ENCODE data around the gene SNX21. TPM values are rescaled to one million over a fixed set of nuclear protein-coding genes. Genes with fewer than 3 reads are reported as not detected.
"Not testable (repeated sequence)": the region's sequence is repeated elsewhere in the genome, so short reads cannot be mapped to it uniquely, and the experiment has no call there.

The SNX21 gene
- total RNA-seq, 2 experiments from 2014 or later = 1.2 to 1.4 TPM

DNA sequence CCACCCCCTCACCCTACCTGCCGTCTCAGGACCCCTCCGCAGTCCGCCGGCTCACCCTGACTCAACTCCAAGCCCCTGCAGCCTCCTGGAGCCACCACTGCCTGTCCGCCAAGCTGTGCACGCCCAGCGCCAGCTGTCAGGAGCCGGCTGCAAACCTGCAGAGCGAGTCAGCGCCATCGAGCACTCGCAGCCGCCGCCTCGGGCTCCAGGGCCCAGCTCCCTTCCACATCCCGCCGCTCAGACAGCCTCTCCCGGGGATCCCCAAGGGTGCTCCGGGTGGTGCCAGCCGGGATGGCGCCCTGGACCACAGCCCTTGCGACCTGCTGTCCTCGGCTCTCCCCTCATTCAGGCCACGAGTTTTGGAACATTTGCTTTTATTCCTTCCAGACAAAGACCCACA is 10.7 kb upstream of the SNX21 start:
- Mint-ChIP-seq H3K27me3 (peaks cover 29% of the 10 kb centered on the region), H3K27ac (no peak overlapping the region), H3K4me1 (peaks cover 9% of the 10 kb centered on the region), H3K9me3 (ENCODE audit: low read depth) (no peaks in the 10 kb centered on the region), H3K4me3 (no peak overlapping the region), H3K36me3 (ENCODE audit: low read depth) (no peaks in the 10 kb centered on the region)
- DNase-seq (peak; percentile 35), ATAC-seq (peak; percentile 28)
- intact Hi-C loops (cut with DNase I, micrococcal nuclease) = loop anchor here in 1 of 2 experiments (5.0 kb wide), 1 partner anchor 189 kb away; no protein-coding TSS in a partner anchor
- CTCF ChIA-PET = interaction anchor here (0.8 to 1.8 kb wide), 5 partner anchors 9 to 192 kb away, joined by 3 to 7 read pairs (median 4); no protein-coding TSS in a partner anchor
- POLR2A ChIA-PET = interaction anchor here (0.6 to 0.9 kb wide), 2 partner anchors 10 to 143 kb away, joined by 3 to 11 read pairs; no protein-coding TSS in a partner anchor

DNA sequence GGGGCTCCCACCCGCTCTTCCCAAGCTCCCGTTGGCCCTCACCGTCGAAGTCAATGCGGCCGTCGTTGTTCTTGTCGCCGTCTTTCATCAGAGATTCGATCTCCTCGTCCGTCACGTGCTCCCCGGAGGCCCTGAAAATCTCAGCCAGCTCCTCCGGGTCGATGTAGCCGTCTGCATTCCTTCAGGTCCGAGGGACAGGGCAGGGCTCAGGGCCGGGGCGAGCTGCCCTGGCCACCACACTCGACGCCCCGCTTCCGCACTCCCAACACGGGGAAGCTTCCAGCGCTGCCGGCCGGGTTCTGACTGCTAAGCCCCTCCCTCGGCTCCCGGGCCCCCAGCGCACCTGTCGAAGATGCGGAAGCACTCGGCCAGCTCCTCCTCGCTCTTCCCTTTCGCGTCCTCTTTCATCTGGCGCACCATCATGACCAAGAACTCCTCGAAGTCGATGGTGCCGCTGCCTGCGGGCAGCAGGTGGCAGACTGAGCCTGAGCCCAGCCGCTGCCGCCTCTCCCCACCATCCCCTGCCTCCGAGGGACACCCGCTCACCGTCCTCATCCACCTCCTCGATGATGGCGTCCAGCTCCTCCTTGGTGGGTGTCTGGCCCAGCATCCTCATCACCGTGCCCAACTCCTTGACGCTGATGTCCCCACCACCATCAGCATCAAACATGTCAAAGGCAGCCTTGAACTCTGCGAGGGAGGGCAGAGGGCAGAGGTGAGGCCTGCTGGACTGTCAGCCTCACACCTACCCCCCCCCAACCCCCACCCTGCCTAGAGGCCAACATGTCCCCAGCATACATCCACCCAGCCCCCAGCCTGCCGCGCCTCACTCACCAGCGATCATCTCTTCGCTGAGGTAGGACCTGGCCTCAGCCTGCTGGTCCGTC is 9.4 kb upstream of the SNX21 start:
- peaks cover 9% of the 10 kb centered on the region for H3K4me1 Mint-ChIP-seq
- peak overlapping the region; percentile 61 for H3K27ac Mint-ChIP-seq
- POLR2A ChIA-PET = interaction anchor here (0.6 to 1.3 kb wide), 2 partner anchors 66 to 124 kb away, joined by 3 read pairs; no protein-coding TSS in a partner anchor
- DNase-seq (peak; percentile 77), ATAC-seq (peak; percentile 90)
- H3K36me3 Mint-ChIP-seq (ENCODE audit: low read depth) = no peaks in the 10 kb centered on the region
- CTCF ChIA-PET = interaction anchor here (0.6 to 1.5 kb wide), 16 partner anchors 8 to 242 kb away, joined by 3 to 6 read pairs (median 3); partner anchors contain the start of genes ZNF335 and ZSWIM1
- H3K4me3 Mint-ChIP-seq = peak overlapping the region; percentile 54
- H3K27me3 Mint-ChIP-seq = peaks cover 33% of the 10 kb centered on the region
- intact Hi-C loops (cut with DNase I, micrococcal nuclease) = loop anchor here in 1 of 2 experiments (1.0 to 5.0 kb wide), 2 partner anchors 139 to 188 kb away; no protein-coding TSS in a partner anchor
- no peaks in the 10 kb centered on the region for H3K9me3 Mint-ChIP-seq (ENCODE audit: low read depth)

DNA sequence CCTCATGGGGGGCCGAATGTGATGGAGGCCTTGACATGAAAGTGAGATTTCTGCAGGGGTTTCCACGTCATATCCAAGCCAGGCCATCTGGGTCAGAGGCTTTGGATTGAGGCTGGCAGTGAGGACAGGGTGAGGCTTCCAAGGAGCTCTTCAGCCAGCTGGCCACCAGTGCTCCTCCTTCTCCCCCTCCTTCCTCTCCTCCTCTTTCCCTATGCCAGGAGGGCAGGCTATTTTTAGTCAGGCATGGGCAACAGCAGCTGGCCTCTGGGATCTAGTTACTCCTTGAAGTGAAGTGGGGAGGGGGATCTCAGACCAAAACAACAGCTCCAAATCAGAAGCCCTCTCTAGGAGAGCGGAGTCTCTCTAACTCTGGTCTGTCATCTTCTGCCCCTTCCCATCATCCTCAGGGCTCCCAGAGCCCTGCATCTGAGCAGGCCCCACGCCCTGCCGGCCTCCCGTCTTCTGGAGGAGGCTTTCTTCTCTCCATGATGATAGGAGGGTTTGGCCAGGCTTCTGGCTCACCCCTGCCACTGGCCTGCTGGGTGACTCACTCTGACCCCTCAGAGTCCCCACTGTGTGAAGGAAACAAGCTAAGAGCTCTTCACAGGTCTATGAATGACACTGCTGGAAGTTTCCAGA is 7.1 kb upstream of the SNX21 start:
- intact Hi-C loops (cut with DNase I, micrococcal nuclease) = no loop called here
- ATAC-seq = no peak
- Mint-ChIP-seq H3K27ac (no peak overlapping the region), H3K27me3 (peaks cover 29% of the 10 kb centered on the region), H3K4me1 (peaks cover 9% of the 10 kb centered on the region), H3K9me3 (ENCODE audit: low read depth) (no peaks in the 10 kb centered on the region), H3K4me3 (no peak overlapping the region), H3K36me3 (ENCODE audit: low read depth) (no peaks in the 10 kb centered on the region)
- ChIA-PET POLR2A (no interaction called here), CTCF (interaction anchor here (0.6 to 1.6 kb wide), 4 partner anchors 9 to 419 kb away, joined by 3 to 4 read pairs (median 3); no protein-coding TSS in a partner anchor)
- no peak for DNase-seq

DNA sequence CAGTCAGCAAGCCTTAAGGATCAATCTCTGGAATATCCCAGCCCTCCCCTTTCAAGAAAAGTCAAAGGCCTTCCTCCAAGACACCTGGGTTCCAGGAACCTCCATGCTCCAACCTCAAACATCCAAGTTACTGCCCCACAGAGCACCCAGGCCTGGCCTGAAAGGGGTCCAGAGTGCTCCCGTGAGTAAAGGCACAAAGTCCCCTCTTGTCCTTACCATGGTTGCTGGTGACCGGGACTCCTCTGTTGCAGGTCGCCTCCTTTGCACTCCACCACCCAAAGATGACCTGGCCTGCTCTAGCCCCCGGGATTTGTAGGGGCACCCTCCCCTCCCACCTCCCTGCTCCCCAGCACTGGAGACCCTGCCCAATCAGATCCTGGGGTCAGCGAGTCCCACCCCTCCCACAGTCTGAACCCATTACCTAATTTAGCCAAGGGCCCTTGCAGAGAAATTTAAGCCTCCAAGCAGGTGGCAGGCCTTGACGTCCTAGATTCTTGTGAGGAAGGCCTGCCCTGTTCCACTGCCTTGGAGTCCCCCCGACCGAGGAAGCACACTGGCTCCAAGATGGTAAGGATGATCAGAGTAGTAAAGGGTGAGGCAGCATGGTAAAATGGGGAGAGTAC is 6.5 kb upstream of the SNX21 start, which contains the start of gene TNNC2:
Gene TNNC2, minus strand, starts transcription at position 283 of the 623 bp plus-strand sequence. Its CDS starts 64 bp downstream, at position 219.
- ChIA-PET CTCF (interaction anchor here (0.6 kb wide), 1 partner anchor 29 kb away, joined by 3 read pairs; no protein-coding TSS in a partner anchor), POLR2A (no interaction called here)
- H3K36me3 Mint-ChIP-seq (ENCODE audit: low read depth) = no peaks in the 10 kb centered on the region
- no peak within 1 kb of the TSS for H3K4me3 Mint-ChIP-seq
- intact Hi-C loops (cut with DNase I, micrococcal nuclease) = no loop called here
- no peak for DNase-seq
- H3K27ac Mint-ChIP-seq = no peak within 1 kb of the TSS
- H3K9me3 Mint-ChIP-seq (ENCODE audit: low read depth) = no peaks in the 10 kb centered on the region
- peaks cover 25% of the 10 kb centered on the region for H3K27me3 Mint-ChIP-seq
- peaks cover 9% of the 10 kb centered on the region for H3K4me1 Mint-ChIP-seq
- no peak for ATAC-seq

DNA sequence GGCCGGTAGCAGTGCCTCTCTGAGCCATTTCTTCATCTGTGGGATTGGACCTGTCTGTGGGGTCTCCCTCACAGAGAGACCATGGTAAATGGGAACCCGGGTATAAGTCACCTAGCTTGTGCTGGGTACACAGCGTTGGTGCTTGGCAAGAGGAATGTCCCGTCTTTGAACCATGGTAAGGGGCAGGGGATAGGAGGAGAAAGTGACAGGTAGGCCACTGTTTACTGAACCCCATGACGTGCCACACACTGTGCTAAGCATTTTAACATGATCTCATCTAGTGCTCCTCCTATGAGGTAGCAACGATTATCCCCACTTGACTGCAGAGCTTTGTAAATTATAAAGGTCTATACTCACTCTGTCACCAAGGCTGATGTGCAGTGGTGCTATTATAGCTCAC is 5.9 kb upstream of the SNX21 start:
- H3K36me3 Mint-ChIP-seq (ENCODE audit: low read depth) = no peaks in the 10 kb centered on the region
- no peak for ATAC-seq
- intact Hi-C loops (cut with DNase I, micrococcal nuclease) = no loop called here

DNA sequence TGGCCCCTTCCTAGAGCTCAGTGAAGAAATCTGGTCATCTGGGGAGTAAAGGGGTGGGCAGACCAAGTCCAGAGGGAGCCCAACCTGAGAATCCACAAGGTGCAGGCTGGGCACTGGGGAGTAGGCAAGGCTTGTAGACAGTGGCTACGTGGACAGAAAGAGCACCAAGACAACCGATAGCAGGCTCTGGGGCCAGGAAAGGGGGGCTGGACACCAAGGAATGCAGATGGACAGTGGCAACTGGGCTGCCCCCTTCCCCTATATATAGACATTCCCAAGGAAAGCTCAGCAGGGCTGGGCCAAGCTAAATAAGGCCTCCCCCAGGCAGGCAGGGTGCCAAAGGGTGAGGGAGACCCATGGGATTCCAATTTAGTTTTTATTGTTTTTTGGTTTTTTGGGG is 5.0 kb upstream of the SNX21 start:
- Mint-ChIP-seq H3K27ac (no peak overlapping the region), H3K4me1 (peaks cover 16% of the 10 kb centered on the region), H3K27me3 (peaks cover 15% of the 10 kb centered on the region), H3K9me3 (ENCODE audit: low read depth) (no peaks in the 10 kb centered on the region), H3K36me3 (ENCODE audit: low read depth) (no peaks in the 10 kb centered on the region), H3K4me3 (no peak overlapping the region)
- CTCF ChIA-PET = interaction anchor here (0.8 to 1.5 kb wide), 2 partner anchors 104 to 134 kb away, joined by 3 read pairs; no protein-coding TSS in a partner anchor
- ATAC-seq = no peak
- intact Hi-C loops (cut with DNase I, micrococcal nuclease) = no loop called here
- POLR2A ChIA-PET = no interaction called here
- DNase-seq = no peak

More for the DNA sequence above, 5.9 kb upstream of the SNX21 start:
- DNase-seq = no peak
- no peak overlapping the region for H3K4me3 Mint-ChIP-seq
- CTCF ChIA-PET = interaction anchor here (1.5 kb wide), 1 partner anchor 135 kb away, joined by 3 read pairs; no protein-coding TSS in a partner anchor
- POLR2A ChIA-PET = no interaction called here
- peaks cover 9% of the 10 kb centered on the region for H3K4me1 Mint-ChIP-seq
- peaks cover 23% of the 10 kb centered on the region for H3K27me3 Mint-ChIP-seq
- H3K9me3 Mint-ChIP-seq (ENCODE audit: low read depth) = no peaks in the 10 kb centered on the region
- no peak overlapping the region for H3K27ac Mint-ChIP-seq

DNA sequence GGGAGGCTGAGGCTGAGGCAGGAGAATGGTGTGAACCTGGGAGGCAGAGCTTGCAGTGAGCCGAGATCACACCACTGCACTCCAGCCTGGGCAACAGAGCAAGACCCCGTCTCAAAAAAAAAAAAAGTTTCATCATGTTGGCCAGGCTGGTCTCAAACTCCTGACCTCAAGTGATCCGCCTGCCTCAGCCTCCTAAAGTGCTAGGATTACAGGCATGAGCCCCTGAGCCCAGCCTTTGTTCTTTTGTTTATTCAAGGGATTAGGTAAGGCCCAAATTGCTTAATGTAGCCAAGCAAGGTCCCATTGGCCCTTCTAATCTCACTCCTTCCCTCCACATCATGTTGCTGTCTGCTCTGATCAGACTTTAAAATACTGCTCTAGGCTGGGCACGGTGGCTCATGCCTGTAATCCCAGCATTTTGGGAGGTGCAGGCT is 3.9 kb upstream of the SNX21 start:
- intact Hi-C loops (cut with DNase I, micrococcal nuclease); ATAC-seq; CTCF ChIA-PET; POLR2A ChIA-PET; H3K36me3 Mint-ChIP-seq (ENCODE audit: low read depth); H3K4me3 Mint-ChIP-seq; H3K4me1 Mint-ChIP-seq; H3K27ac Mint-ChIP-seq; H3K9me3 Mint-ChIP-seq (ENCODE audit: low read depth); H3K27me3 Mint-ChIP-seq; DNase-seq: not testable (repeated sequence)

DNA sequence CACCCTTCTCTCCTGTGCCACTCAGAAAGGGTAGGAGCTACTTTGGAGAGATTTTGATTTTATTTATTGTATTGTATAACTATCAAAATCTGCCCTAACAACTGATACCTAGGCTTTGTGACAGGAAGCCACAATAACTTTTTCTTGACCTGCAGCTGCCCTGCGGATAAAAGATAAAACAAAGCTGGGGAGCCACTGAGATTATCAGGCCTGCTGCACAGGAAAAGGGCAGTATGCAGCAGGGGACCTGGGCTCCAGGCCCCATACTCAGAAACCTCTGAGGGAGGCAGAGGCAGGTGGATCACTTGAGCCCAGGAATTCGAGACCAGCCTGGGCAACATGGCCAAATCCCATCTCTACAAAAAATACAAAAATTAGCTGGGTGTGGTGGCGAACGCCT is 980 bp upstream of the SNX21 start:
- POLR2A ChIA-PET = no interaction called here
- DNase-seq (no peak), ATAC-seq (no peak)
- CTCF ChIA-PET = interaction anchor here (0.8 to 2.1 kb wide), 4 partner anchors 9 to 138 kb away, joined by 3 to 8 read pairs (median 4); no protein-coding TSS in a partner anchor
- H3K4me1 Mint-ChIP-seq = peaks cover 9% of the 10 kb centered on the region
- peaks cover 4% of the 10 kb centered on the region for H3K27me3 Mint-ChIP-seq
- peak overlapping the region; percentile 69 for H3K4me3 Mint-ChIP-seq
- H3K9me3 Mint-ChIP-seq (ENCODE audit: low read depth) = no peaks in the 10 kb centered on the region
- no peak overlapping the region for H3K27ac Mint-ChIP-seq
- intact Hi-C loops (cut with DNase I, micrococcal nuclease) = loop anchor here in 1 of 2 experiments (1.0 kb wide), 2 partner anchors 20 to 25 kb away; partner anchors contain the start of genes ACOT8, UBE2C and ZSWIM3
- no peaks in the 10 kb centered on the region for H3K36me3 Mint-ChIP-seq (ENCODE audit: low read depth)

DNA sequence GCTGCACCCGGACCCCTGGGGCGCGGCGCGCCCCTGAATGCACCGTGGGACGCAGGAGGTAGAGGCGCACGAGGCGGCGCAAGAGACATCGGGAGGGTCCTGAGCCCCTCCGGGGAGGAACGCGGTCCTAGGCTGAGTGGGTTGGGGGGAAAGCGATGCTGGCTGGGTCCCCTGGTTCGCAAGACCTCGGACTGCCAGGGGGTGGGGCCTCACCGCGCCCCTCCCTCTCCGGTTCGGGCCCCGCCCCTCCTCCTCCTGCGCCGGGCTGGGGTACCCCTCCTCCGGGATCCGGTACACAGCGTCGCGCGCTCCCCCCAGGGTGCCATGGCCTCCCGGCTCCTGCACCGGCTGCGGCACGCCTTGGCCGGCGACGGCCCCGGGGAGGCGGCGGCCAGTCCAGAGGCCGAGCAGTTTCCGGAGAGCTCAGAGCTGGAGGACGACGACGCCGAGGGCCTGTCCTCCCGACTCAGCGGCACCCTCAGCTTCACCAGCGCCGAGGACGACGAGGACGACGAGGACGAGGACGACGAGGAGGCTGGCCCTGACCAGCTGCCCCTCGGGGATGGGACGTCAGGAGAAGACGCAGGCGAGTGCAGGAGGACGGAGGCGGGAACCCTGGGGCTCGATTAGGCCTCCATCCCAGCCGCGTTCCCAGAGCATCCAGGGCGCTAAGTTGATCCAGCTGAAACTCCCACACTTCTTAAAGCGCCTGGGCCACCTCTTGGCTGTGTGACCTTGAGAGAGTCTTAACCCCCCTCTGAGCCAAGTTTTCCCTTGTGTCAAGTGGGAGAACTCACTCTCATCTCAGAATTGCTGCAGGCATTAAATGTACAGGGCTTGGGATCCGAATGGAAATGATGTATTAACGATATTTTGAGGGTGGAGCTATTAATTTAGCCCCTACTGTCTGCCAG is 541 bp downstream of the SNX21 start:
- Mint-ChIP-seq H3K9me3 (ENCODE audit: low read depth) (no peaks in the 10 kb centered on the region), H3K4me3 (peak overlapping the region; percentile 69), H3K27ac (no peak overlapping the region), H3K36me3 (ENCODE audit: low read depth) (no peaks in the 10 kb centered on the region), H3K4me1 (peaks cover 9% of the 10 kb centered on the region), H3K27me3 (no peaks in the 10 kb centered on the region)
- ATAC-seq (peak; percentile 81), DNase-seq (peak; percentile 62)
- ChIA-PET POLR2A (no interaction called here), CTCF (interaction anchor here (0.6 to 2.1 kb wide), 2 partner anchors 35 to 271 kb away, joined by 3 to 8 read pairs; no protein-coding TSS in a partner anchor)
- intact Hi-C loops (cut with DNase I, micrococcal nuclease) = loop anchor here in 1 of 2 experiments (1.0 kb wide), 2 partner anchors 22 to 23 kb away; partner anchors contain the start of genes ACOT8, UBE2C and ZSWIM3

DNA sequence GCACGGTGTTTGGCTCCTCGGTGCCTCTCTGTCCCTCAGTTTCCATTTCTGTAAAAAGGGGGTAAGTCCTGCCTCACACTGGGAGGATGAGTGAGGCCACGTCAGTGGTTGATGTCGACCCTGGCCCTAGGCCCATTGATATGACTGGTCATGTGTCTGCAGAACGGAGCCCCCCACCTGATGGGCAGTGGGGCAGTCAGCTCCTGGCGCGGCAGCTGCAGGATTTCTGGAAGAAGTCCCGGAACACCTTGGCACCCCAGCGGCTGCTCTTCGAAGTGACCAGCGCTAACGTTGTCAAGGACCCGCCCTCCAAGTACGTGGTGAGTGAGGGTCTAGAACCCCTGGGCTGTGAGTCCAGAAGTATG is 1.2 kb downstream of the SNX21 start:
- ATAC-seq (no peak), DNase-seq (no peak)
- Mint-ChIP-seq H3K4me1 (peaks cover 9% of the 10 kb centered on the region), H3K27me3 (no peaks in the 10 kb centered on the region), H3K9me3 (ENCODE audit: low read depth) (no peaks in the 10 kb centered on the region), H3K36me3 (ENCODE audit: low read depth) (no peaks in the 10 kb centered on the region), H3K4me3 (peak overlapping the region; percentile 69), H3K27ac (no peak overlapping the region)
- POLR2A ChIA-PET = no interaction called here
- intact Hi-C loops (cut with DNase I, micrococcal nuclease) = no loop called here
- CTCF ChIA-PET = interaction anchor here (2.1 kb wide), 1 partner anchor 35 kb away, joined by 8 read pairs; no protein-coding TSS in a partner anchor
